GM21360 (cell line): Measurements from ENCODE around the gene EPO.

Experiments
- ATAC-seq: cut with Tn5 transposase; IDR thresholded peaks from one replicate; pipeline ENCODE4 v1.9.1; 2021; ENCODE audit warnings: mild to moderate bottlenecking, moderate library complexity; ENCODE audit not compliant: unreplicated experiment

The EPO gene

GRCh38 chr7:100720279-100720670 lies at the start of gene EPO:
Gene EPO, plus strand, starts transcription at chr7:100720468. Its CDS starts 513 bp downstream, at chr7:100720981.
- no peak for ATAC-seq

GRCh38 chr7:100671353-100672327 lies 48.6 kb upstream of the EPO start:
- no peak for ATAC-seq

GRCh38 chr7:100673302-100673941 lies 46.8 kb upstream of the EPO start, which contains the start of gene GNB2:
Gene GNB2, plus strand, starts transcription at chr7:100673740. Its CDS starts 2,526 bp downstream, at chr7:100676266.
- ATAC-seq: peak; percentile 55

GRCh38 chr7:100673942-100674410 lies 46.3 kb upstream of the EPO start:
- no peak for ATAC-seq

- ATAC-seq: no peak
These were observed 45.7 kb upstream of the EPO start for GRCh38 chr7:100674411-100675104.

- ATAC-seq: no peak
These were observed 45.2 kb upstream of the EPO start for GRCh38 chr7:100675105-100675451.

GRCh38 chr7:100675581-100676350 lies 44.5 kb upstream of the EPO start:
- peak; percentile 24 for ATAC-seq

- ATAC-seq: no peak
These were observed 43.6 kb upstream of the EPO start for GRCh38 chr7:100676501-100677306.

GRCh38 chr7:100677308-100678267 lies 42.7 kb upstream of the EPO start:
- no peak for ATAC-seq

GRCh38 chr7:100678291-100678984 lies 41.8 kb upstream of the EPO start:
- ATAC-seq: no peak

- ATAC-seq: no peak
These were observed 40.9 kb upstream of the EPO start for GRCh38 chr7:100679129-100679926.

GRCh38 chr7:100679927-100680575 lies 40.2 kb upstream of the EPO start:
- no peak for ATAC-seq

GRCh38 chr7:100680576-100681271 lies 39.5 kb upstream of the EPO start:
- ATAC-seq: no peak

GRCh38 chr7:100681491-100682227 lies 38.6 kb upstream of the EPO start:
- no peak for ATAC-seq

GRCh38 chr7:100682228-100682741 lies 38.0 kb upstream of the EPO start:
- no peak for ATAC-seq
